Peyer's patch (tissue), 4 donors: ENCODE data around the gene TMEM209. TPM values are rescaled to one million over a fixed set of nuclear protein-coding genes. Genes with fewer than 3 reads are reported as not detected.

Experiments
- DNase-seq, 3 donors: peaks; one replicate each; pipeline ENCODE4 v3.0.0-alpha.2; 2017 to 2019
- H3K27ac ChIP-seq, 4 donors: fragments of 200-600 bp; sonication (generic); one replicate each; pipeline ENCODE4 v1.5.1; 2016 to 2019
- H3K27me3 ChIP-seq, 2 donors: fragments of 200-600 bp; sonication (generic); one replicate each; pipeline ENCODE4 v1.5.1; 2019
- H3K36me3 ChIP-seq, 3 donors: fragments of 200-600 bp; sonication (generic); one replicate each; pipeline ENCODE4 v1.5.1; 2016 to 2019
- H3K4me1 ChIP-seq, 4 donors: fragments of 200-600 bp; sonication (generic); one replicate each; pipeline ENCODE4 v1.5.1; 2016 to 2019
- H3K4me3 ChIP-seq, 4 donors: fragments of 200-600 bp; sonication (generic); 1 replicate in 3 of 4; 2 replicates in 1 of 4; pipeline ENCODE4 v1.5.1; 2016 to 2019; ENCODE audit warnings: mild to moderate bottlenecking in 1 of 4
- H3K9me3 ChIP-seq, 4 donors: fragments of 200-600 bp; sonication (generic); one replicate each; pipeline ENCODE4 v1.5.1; 2016 to 2019; ENCODE audit warnings: mild to moderate bottlenecking in 1 of 4
- POLR2A ChIP-seq, 2 donors: fragments of 450-650 bp; IDR thresholded peaks; one replicate each; pipeline ENCODE4 v1.5.1; 2017; ENCODE audit warnings: antibody characterized with exemption in 2 of 2, mild to moderate bottlenecking in 2 of 2, moderate library complexity in 2 of 2
- total RNA-seq, 4 donors: library from RNA; depleted of rRNA; stranded (reverse); fragments of >200 nt; gene quantifications; one replicate each; pipeline ENCODE4 v1.1.0, GENCODE V29; 2016
- TF ChIP-seq, protein P1 (sequence below), 6 experiments: fragments of 450-650 bp in 4 of 6; fragments of 200-600 bp in 2 of 6; sonication (generic) in 1 of 6; IDR thresholded peaks; one replicate each; pipeline ENCODE4 v1.5.1; 2017 to 2019; ENCODE audit warnings: antibody characterized with exemption in 6 of 6, mild to moderate bottlenecking in 3 of 6, moderate library complexity in 1 of 6

The TMEM209 gene
- total RNA-seq, 4 donors from 2014 or later: 11.6 to 17.2 (median 15.4) TPM

DNA sequence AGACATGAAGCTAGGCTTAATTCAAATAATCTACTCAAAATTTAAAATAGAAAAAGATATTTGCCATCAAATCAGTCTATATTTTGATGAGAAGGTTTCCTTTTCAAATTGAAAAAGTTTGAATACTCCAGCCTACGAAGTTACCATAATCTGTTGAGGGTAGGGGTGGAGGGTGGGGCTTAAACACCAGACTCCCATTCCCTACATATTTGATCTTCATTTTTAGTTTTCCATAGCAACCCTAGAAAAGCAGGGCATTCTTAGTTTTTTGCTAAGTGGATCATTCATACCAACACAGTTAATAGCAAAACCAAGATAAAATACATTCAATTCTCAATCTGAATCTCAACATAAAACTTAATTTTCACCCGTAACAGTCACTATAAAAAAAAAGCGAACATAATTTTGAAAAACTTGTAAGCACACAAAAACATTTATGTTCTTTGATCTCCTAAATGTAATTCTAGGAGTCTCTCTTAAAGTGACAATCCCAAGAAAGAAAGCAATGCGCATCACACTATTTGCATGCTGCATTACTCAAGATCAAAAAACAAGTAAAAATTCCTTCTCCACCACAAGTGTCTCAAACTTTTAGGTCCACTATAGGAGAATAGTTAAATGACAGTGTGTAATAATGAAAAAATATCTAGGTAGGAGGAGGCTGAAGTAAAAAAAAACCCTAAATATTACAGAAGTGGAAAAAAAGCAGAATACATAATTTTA lies 30.8 kb downstream of the TMEM209 start:
- Histone ChIP-seq H3K27me3 (no peaks in the 10 kb centered on the region), H3K36me3 (peaks cover 0 to 72% (median 0%) of the 10 kb centered on the region in 3 donors), H3K4me3 (no peak overlapping the region), H3K4me1 (no peaks in the 10 kb centered on the region), H3K27ac (no peak overlapping the region), H3K9me3 (no peaks in the 10 kb centered on the region)
- TF ChIP-seq, protein P1, sequence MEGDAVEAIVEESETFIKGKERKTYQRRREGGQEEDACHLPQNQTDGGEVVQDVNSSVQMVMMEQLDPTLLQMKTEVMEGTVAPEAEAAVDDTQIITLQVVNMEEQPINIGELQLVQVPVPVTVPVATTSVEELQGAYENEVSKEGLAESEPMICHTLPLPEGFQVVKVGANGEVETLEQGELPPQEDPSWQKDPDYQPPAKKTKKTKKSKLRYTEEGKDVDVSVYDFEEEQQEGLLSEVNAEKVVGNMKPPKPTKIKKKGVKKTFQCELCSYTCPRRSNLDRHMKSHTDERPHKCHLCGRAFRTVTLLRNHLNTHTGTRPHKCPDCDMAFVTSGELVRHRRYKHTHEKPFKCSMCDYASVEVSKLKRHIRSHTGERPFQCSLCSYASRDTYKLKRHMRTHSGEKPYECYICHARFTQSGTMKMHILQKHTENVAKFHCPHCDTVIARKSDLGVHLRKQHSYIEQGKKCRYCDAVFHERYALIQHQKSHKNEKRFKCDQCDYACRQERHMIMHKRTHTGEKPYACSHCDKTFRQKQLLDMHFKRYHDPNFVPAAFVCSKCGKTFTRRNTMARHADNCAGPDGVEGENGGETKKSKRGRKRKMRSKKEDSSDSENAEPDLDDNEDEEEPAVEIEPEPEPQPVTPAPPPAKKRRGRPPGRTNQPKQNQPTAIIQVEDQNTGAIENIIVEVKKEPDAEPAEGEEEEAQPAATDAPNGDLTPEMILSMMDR (IDR thresholded peaks at IDR 0.05): no peak
- TF ChIP-seq POLR2A (IDR thresholded peaks at IDR 0.05): no peak
- no peak for DNase-seq

DNA sequence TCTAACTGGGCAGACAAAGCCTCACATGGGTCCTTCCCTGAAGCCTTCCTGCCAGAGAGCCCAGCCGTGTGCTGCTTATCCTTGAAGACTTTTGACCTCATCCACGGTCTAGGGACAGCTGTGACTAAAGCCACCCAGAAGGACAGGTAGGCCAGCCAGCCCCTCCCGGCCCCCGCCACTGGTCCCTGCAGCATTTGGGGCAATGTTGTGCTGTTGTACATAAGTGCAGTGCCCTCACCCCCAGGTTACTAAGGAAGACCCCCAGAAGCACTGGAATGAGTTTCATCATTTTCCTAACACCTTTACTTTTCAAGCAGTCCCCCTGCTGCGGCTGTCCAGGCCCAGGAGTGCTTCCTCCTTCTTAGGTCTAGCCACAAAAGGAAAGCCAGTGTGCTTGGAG lies 43.0 kb downstream of the TMEM209 start:
- TF ChIP-seq, protein P1 (IDR thresholded peaks at IDR 0.05): no peak
- no peak for TF ChIP-seq POLR2A (IDR thresholded peaks at IDR 0.05)
- peaks cover 0 to 70% (median 0%) of the 10 kb centered on the region in 3 donors for H3K36me3 ChIP-seq
- DNase-seq: no peak
- H3K27ac ChIP-seq: no peak overlapping the region
- H3K9me3 ChIP-seq: no peaks in the 10 kb centered on the region
- no peaks in the 10 kb centered on the region for H3K4me1 ChIP-seq
- no peak overlapping the region for H3K4me3 ChIP-seq
- no peaks in the 10 kb centered on the region for H3K27me3 ChIP-seq

DNA sequence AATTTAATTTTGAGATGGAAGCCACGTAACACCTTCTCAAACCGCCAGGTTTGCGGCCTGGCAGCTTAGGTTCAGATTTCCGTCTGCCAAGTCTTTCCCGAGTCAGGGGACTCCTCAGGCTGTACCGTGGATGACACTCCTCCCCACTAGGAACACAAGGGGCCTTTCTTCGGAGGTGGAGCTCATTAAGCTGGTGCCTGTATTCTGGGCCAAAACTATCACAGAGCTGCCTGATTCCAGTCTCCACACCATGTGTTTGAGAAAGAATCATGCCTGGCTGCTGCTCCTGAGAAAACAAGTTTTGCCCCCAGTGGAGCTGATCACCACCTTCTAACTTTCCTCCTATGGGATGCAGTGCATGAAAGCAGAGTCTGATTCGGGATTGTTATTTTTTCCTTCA lies 44.8 kb downstream of the TMEM209 start:
- Histone ChIP-seq H3K9me3 (peaks cover 0 to 12% (median 0%) of the 10 kb centered on the region in 4 donors), H3K27ac (no peak overlapping the region), H3K36me3 (peaks cover 0 to 53% (median 0%) of the 10 kb centered on the region in 3 donors), H3K4me1 (no peaks in the 10 kb centered on the region), H3K4me3 (no peak overlapping the region), H3K27me3 (no peaks in the 10 kb centered on the region)
- DNase-seq: no peak
- TF ChIP-seq, protein P1 (IDR thresholded peaks at IDR 0.05): no peak
- TF ChIP-seq POLR2A (IDR thresholded peaks at IDR 0.05): no peak

DNA sequence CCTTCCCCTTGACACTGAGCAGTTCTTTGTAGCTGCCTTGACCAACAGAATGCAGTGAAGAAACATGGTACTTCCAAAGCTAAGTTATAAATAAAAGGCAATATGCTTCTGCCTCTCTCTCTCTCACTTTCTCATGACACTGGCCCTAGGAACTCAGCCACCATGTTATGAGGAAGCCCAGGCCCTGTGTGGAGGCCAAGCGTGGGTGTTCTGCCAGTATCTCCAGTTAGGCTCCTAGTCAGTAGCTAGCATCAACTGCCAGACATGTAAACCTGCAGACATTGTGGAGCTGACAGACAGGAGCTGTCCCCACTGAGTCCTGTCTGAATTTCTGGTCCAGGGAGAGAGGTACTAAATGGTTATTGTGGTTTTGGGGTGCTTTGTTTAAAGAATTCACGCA lies 45.2 kb downstream of the TMEM209 start:
- H3K27me3 ChIP-seq: no peaks in the 10 kb centered on the region
- no peak for DNase-seq
- TF ChIP-seq POLR2A (IDR thresholded peaks at IDR 0.05): no peak
- TF ChIP-seq, protein P1 (IDR thresholded peaks at IDR 0.05): no peak
- H3K27ac ChIP-seq: no peak overlapping the region
- peaks cover 0 to 14% (median 0%) of the 10 kb centered on the region in 4 donors for H3K9me3 ChIP-seq
- H3K36me3 ChIP-seq: peaks cover 0 to 48% (median 0%) of the 10 kb centered on the region in 3 donors
- peaks cover 0 to under 1% (median 0%) of the 10 kb centered on the region in 4 donors for H3K4me1 ChIP-seq
- H3K4me3 ChIP-seq: no peak overlapping the region

DNA sequence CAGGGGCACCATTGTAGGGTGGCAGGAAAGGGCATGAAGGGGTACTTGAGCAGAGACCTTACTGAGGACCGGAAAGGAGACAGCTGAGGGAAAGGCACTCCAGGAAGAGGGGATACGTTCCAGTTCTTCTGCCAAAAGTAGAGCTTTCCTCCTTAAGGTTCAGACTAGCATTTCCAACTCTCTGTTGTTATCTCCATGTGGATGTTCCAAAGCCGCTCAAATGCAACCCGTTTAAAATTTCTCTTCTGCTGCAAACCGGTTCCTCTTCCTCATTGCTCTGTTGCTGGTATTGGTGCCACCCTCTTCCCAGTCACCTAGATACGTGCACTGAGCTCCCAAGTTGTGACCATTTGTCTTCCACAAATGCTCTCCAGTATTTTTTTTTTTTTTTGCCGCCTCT lies 47.5 kb downstream of the TMEM209 start:
- Histone ChIP-seq H3K4me1 (peaks cover 0 to 18% (median 0%) of the 10 kb centered on the region in 4 donors), H3K36me3 (peaks cover 0 to 32% (median 0%) of the 10 kb centered on the region in 3 donors), H3K27ac (no peak overlapping the region), H3K4me3 (no peak overlapping the region), H3K27me3 (no peaks in the 10 kb centered on the region), H3K9me3 (peaks cover 0 to 14% (median 0%) of the 10 kb centered on the region in 4 donors)
- no peak for TF ChIP-seq POLR2A (IDR thresholded peaks at IDR 0.05)
- TF ChIP-seq, protein P1 (IDR thresholded peaks at IDR 0.05): no peak
- DNase-seq: no peak
